GM13977 (cell line): ENCODE measurements around the gene ZFC3H1.
A peak's percentile ranks its signal among the peaks of the same experiment; 100 is the strongest.

ENCODE experiments used
- DNase-seq: peaks from one replicate; pipeline ENCODE4 v3.0.0; 2012; ENCODE audit warnings: low spot score
- in situ Hi-C: fragments of 300-500 bp; cut with MboI; formaldehyde crosslinking; loops from one replicate; pipeline ENCODE4 v1.12.0; 2022; ENCODE audit warnings: low sequenced_read_pairs, low pct_unique_long_range_greater_than_20kb, mixed read lengths, inconsistent platforms; ENCODE audit not compliant: unreplicated experiment
- TF ChIP-seq, protein P1 (sequence below): IDR thresholded peaks from 2 replicates; pipeline ENCODE4 v1.5.1; 2012; ENCODE audit warnings: mild to moderate bottlenecking, control low read depth; ENCODE audit not compliant: insufficient read depth; ENCODE audit errors: extremely low read depth, missing control alignments

ZFC3H1 gene

DNA sequence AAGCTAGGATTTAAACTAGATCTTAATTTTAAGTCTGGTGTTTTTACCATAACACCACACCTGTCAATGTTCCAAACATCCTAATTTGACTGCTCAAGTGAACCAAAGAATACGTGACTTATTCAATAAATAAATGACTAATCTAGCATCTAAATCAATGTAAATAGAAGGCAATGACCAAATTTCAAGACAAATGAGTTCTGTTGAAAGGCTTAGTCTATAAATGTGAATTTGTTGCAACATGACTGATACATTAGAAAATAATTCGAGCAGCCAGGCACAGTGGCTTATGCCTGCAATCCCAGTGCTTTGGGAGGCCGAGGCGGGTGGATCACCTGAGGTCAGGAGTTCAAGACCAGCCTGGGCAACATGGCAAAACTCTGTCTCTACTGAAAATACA, 15.1 kb downstream of the ZFC3H1 start:
- no peak for DNase-seq
- TF ChIP-seq, protein P1, sequence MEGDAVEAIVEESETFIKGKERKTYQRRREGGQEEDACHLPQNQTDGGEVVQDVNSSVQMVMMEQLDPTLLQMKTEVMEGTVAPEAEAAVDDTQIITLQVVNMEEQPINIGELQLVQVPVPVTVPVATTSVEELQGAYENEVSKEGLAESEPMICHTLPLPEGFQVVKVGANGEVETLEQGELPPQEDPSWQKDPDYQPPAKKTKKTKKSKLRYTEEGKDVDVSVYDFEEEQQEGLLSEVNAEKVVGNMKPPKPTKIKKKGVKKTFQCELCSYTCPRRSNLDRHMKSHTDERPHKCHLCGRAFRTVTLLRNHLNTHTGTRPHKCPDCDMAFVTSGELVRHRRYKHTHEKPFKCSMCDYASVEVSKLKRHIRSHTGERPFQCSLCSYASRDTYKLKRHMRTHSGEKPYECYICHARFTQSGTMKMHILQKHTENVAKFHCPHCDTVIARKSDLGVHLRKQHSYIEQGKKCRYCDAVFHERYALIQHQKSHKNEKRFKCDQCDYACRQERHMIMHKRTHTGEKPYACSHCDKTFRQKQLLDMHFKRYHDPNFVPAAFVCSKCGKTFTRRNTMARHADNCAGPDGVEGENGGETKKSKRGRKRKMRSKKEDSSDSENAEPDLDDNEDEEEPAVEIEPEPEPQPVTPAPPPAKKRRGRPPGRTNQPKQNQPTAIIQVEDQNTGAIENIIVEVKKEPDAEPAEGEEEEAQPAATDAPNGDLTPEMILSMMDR: no peak
- in situ Hi-C loops: no loop called here

DNA sequence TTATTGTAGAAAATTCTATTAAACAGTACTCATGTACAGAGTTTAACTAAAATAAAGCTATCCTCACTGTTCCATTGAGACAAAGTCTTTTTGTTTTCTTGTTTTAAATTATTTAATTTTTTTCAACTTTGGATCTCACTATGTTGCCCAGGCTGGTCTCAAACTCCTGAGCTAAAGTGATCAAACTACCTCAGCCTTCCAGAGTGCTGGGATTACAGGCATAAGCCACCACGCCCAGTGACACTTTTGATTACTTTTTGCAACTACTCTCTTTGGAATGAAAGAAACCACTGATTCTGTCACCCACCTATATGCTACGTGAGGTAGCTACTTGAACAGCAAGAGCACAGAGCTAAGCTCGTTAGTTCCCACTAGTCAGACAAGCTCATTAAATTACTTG, 17.1 kb downstream of the ZFC3H1 start:
- no peak for DNase-seq
- TF ChIP-seq, protein P1: no peak
- in situ Hi-C loops: no loop called here

DNA sequence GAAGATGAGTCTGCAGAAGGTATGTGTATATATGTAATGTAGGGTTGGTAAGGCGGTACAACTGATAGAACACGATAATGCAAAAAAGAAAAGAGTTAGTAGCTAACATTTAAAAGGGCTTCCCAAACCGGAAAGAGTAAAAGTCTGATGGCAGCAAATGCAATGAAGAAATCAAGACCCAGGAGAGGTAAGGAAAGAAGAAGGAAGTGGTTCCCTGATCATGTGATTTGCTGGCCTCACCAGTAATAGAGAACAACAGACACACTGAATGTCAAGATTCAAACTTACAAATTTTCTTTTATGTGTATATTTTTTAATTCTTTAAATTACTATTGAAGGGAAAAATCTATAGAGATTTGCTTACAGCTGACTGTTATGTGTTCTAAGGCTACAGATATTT, 18.4 kb downstream of the ZFC3H1 start:
- TF ChIP-seq, protein P1: no peak
- in situ Hi-C loops: no loop called here
- no peak for DNase-seq

DNA sequence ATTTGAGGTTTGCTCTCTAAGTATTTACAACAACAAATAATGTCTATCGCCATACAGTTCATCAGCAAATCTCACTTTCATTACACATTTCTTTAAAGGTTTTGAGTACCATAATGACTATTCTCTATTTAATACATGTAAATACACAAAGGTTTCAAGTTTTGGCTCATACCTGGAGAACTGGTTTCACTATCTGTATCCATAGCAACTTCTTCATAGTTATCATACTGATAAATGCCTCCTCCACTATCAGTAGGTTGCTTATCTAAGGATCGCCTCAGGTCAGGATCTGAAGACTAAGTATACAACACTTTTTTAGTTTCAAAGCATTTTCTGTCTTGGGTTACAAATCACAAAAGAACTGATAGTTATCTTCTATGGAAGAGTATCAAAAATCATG, 21.4 kb downstream of the ZFC3H1 start:
- TF ChIP-seq, protein P1: no peak
- in situ Hi-C loops: no loop called here
- DNase-seq: no peak

DNA sequence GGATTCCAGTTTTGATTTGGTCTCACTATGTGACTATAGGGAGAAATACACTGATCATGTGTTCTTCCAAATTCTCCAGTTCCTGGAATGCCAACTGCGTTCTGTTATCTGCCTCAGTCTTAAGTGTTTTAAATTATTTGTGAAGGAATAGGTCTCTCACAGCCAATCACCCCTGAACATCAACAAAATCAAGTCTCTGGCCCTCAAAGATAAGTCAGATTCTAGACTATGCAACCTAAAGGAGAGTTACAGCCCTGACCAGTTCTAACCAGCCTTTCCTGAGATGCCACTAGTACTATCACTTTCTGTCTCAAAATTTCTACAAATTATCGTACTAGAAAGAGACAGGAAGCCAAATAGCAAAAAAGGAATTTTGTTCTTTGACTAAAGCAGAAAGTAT, 22.3 kb downstream of the ZFC3H1 start:
- TF ChIP-seq, protein P1: no peak
- in situ Hi-C loops: no loop called here
- no peak for DNase-seq

DNA sequence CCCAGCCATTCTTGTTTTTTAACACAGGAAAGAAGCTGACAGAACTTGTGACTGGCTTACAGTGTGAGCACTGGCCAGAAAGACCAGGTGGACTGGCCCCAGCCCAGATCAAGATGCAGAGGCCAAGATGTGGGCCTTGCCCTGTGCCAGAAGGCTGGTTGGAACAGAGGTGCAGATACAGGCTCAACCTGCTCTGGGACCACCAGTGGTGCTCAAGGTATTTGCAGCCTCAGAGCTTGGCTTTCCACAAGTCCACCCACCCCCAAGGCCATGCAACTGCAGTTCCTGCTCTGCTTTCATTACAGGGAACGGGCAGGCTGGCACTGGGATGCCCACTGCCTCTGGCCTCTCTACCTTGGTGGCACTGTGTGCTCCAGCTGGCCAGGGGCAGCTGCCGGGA, 23.3 kb downstream of the ZFC3H1 start:
- in situ Hi-C loops: no loop called here
- DNase-seq: no peak
- TF ChIP-seq, protein P1: no peak

DNA sequence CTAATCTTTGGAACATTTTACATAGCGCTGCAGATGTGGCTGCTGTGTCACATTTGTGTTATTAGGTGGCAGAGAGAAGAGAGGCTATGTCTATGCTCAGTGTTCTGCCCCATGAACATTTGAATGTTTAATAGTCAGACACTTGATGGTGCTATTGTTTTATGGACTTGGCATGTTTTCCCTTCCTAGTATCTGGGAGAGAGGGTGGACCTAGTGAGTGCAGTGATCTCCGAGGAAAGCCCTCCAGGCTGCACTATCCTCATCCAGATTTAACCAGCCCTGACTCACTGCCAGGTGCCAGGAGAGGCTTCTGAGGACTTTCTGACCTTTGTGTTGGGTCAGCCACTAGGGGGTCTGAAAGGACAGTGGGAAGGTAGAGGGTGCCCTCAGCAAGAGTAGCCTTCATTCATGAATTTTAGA, 24.3 kb downstream of the ZFC3H1 start:
- DNase-seq: no peak

More for the DNA sequence above, 24.3 kb downstream of the ZFC3H1 start:
- TF ChIP-seq, protein P1: peak; percentile 43
- in situ Hi-C loops: no loop called here
